GM19452 (cell line): ENCODE results near the gene DOCK11.

Experiments used
- ATAC-seq: cut with Tn5 transposase; IDR thresholded peaks from one replicate; pipeline ENCODE4 v1.9.1; 2021; ENCODE audit not compliant: unreplicated experiment

Gene DOCK11

DNA sequence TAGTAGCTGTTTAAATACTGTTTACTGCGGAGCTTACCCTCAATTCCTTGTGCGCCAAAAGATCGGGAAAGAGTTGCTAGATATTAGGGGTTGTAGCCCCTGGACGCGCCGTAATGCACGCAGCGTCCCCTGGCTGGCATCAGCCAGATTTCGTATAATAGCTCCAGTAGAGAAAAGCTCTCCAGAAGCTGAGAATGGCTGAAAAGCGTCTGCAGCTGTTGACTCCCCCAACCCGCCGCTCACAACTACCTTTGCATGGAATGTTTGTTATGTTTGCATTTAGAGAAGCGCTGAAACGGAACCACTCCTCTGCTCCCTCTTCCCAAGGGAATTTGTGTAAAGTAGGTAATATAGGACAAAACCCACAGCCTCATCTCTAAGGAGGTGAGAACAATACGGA lies 3.7 kb downstream of the DOCK11 start:
- ATAC-seq, result no peak

GRCh38 chrX:118502161-118502789 lies 6.7 kb downstream of the DOCK11 start:
- ATAC-seq, result peak; percentile 50

DNA sequence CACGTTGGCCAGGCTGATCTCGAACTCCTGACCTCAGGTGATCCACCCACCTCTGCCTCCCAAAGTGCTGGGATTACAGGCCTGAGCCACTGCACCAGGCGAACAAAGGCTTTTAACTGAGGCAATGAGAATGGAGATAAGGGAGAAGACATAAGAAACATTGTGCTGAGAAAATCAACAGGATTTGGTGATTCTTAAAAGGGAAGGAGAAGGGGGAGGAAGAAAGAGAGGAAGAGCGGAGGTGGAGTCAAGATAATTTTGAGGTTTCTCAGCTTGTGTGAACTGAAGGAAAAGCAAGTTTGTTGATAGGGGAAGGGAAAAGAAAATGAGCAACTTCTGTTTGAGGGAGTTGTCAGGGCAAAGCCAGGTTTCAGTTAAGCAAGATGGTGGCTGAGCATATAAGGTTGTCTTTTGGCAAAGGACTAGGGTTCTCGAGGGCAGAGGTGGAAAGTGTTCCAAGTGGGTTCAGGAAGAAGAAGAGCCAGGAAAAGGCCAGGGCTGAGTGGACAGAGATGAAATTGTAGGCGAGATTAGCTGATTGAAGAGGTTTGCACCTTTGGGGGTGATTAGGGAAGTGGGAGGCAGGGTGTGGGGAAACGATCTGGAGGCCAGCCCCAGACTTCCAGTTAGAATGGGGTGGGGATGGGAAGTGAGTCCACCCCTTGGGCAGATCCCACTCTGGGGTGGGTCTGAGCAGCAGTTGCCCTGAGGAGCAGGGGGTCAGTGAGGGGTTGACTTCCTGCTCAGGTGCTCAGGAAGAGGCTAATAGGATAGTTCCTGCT lies 7.8 kb downstream of the DOCK11 start:
- ATAC-seq, result no peak

DNA sequence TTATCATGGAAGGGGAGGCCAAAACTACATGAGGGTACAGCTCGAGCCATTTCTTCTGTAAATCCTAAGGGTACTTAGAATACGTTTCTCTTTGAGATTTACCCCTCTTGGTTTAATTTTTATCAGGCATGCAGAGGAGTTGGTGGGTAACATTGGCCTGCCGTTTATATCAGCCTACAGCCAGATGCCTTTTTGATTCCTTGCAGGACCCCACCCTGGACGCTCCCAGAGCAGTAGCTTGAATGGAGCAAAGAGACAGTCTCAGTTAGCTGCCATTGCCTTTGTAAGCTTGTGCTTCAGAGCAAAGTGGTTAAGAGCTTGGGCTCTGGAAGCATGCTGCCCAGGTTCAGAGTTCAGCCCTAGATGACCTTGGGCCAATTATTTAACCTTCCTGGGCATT lies 9.0 kb downstream of the DOCK11 start:
- ATAC-seq, result no peak

DNA sequence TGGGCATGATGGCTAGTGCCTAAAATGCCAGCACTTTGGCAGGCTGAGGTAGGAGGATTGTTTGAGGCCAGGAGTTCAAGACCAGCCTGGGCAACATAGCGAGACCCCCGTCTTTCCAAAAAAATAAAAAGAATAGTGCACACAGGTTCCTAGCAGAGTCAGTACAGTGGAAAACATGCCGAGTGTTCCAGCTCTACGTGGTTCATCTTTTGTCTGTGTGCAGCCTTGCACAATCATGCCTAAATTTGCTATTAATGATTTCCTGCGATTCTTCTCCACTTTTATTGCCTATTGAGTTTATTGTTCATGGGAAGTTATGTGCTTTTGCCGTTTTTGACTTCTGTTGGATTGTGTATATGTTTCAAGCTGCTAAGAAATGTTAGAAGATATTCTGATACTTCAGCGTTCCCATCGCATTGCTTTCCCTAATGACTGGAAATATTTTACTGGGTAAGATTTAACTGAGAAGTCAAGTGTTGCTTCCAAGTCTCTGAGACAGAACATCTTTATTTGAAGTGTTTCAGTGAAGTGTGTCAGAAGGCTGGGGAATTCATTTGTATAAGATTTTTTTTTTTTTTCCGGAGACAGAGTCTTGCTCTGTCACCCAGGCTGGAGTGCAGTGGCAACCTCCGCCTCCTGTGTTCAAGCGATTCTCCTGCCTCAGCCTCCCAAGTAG lies 11.3 kb downstream of the DOCK11 start:
- no peak for ATAC-seq

GRCh38 chrX:118507766-118508165 lies 12.2 kb downstream of the DOCK11 start:
- no peak for ATAC-seq

GRCh38 chrX:118508221-118508620 lies 12.6 kb downstream of the DOCK11 start:
- no peak for ATAC-seq

DNA sequence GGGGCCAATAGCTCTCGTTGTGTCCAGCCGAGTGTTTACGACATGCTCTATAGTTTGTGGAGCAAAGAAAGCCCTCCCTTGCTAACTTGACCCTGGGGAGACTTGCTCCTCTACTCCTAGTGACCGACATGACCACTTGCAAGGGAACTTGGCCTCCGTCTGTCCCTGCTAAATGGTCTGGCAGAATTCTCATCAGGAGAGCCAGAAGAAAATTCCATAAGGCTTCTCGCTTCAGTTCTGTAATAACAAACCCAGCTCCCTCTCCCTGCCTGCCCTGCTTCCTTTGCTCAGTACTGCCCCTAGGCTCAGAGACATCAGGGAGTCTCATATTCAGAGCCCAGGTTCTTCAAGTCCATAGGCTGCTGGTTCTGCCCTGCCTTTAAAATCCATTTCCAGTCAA lies 13.0 kb downstream of the DOCK11 start:
- ATAC-seq, result no peak

GRCh38 chrX:118510111-118510510 lies 14.5 kb downstream of the DOCK11 start:
- no peak for ATAC-seq

DNA sequence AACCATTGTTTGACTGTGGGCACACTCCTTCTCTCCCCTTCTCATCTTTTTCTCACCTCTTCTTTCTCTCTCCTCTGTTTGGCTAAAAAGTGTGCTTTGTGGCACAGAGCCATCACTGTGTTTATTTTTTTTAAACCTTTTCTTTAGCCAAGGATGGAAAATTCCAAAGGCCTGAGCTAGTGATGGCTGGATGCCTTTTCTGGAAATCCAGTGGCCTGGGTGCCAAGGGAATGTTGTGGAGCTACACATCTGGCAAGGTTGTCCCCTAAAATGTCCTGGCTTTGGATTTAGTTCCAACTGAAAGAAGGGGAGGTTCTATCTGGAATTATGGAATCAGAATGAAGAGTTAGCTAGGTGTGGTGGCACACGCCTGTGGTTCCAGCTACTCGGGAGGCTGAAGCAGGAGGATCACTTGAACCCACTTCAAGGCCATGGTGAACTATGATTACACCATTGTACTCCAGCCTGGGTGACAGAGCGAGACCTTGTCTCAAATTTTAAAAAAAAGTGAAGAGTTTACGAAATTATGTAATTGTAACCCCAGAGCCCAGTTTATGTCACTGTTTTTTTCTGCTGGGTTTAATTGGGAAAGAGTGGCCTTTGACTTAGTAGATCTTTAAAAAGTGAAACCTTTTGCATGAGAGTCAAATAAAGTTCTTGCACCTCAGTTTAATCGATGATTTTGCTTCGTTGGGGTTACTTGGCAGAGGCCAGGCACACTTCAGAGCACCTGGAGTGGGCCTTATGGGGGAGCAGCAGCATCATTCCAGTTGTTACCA lies 17.7 kb downstream of the DOCK11 start:
- no peak for ATAC-seq

DNA sequence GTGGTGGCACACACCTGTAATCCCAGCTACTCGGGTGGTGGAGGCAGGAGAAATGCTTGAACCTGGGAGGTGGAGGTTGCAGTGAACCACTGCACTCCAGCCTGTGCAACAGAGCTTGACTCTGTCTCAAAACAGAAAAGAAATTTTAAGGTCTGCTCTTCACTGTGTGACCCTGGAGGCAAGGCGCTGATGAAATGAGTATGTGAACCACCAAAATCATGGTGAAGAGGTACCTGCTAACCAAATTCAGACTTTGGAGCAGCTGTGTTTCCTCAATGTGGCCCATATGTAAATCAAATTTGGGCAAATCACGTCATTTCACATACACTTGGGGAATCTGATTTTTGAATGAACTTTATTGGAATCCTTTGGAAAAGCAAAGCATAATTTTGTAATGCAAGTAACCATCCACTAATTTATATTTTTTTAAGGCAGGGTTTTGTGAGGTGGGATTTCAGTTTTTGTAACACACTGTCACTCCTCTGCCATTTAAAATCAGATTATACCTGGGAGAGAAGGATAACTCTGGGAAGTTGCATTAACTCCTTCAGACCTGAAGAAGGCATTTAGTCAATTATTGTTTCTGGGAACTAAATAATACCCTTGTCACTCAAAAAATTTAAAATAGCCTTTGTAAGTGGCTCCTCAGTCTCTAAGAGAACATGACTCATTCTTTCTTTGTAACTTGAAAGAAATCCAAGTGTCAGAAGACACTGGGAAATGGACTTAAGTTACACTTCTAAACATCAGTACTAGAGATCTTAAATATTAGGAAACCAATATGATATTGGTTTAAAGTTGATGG lies 24.0 kb downstream of the DOCK11 start:
- no peak for ATAC-seq

DNA sequence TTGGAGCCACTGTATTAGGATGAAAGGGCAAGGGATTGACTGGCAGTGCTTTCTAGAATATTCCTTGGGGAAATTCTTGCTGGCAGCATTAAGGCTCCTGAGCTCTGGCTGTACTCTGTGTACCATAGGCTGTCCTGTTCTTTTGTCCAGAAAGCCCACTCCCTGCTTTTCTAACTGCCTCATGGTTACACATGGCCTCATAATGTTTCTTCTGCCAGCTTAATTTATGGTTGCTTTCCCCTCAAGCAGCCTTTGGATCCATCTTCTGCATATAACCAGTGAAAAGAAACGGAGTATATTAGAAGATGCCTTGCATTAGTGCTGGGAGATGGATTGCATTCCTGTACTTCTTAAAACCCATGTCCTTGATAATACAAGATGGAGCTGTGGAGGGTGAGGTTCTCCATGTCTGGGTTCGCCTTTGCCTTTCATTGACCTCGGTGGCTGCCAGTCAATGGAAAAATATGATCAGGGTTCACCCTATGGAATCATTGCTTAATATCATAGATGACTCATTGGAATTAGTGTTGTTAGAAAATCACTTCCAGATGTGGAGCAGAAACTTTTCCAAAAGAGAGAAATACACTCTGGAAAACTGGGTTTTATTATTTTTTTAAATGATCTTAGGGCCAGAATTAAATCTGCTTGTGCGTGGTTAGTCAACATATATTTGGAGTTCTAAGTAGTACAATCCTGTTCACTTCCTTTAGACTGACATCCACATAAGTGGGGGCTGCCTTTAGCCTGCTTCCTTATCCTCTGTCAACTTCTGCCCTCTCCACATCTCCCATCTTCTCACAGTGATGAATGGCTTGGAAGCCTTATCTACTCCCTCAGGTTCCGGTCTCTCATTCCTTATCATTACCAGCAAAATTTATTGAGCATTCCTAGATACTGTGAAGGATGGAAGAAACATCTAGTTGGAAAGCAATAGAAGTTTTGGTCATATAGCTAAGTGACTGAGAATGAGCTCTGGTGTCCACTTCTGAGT lies 24.9 kb downstream of the DOCK11 start:
- no peak for ATAC-seq

- ATAC-seq, result no peak
Measured at GRCh38 chrX:118521435-118521834, 25.8 kb downstream of the DOCK11 start.

DNA sequence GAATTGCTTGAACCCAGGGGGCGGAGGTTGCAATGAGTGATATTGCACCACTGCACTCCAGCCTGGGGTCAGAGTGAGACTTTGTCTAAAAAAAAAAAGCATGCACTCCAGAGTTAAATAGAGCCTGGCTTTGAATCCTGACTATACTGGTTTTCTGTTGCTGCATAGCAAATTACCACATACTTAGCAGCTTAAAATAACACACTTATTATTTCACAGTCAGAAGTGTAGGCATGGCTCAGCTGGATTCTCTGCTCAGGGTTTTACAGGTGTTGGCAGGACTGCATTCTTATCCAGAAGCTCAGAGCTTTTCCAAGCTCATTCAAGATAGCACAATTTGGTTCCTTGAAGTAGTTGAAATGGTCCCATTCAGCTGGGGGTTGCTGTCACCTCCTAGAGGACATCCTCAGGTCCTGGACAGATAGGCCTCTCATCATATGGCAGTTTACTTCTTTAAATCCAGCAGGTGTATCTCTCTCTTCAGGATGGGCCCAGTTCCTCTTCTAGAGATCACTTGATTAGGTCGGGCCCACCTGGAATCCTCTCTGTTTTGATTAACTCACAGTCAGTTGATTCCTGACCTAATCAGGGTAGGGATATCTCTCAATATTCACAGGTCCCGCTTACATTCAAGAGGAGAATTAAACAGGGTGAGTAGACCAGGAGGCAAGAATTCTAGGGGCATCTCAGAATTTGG lies 26.8 kb downstream of the DOCK11 start:
- no peak for ATAC-seq

- ATAC-seq, result no peak
Measured at GRCh38 chrX:118523920-118524319, 28.3 kb downstream of the DOCK11 start.

- ATAC-seq, result no peak
Measured at GRCh38 chrX:118524344-118524743, 28.7 kb downstream of the DOCK11 start.

- no peak for ATAC-seq
Measured at GRCh38 chrX:118525174-118525730, 29.6 kb downstream of the DOCK11 start.

DNA sequence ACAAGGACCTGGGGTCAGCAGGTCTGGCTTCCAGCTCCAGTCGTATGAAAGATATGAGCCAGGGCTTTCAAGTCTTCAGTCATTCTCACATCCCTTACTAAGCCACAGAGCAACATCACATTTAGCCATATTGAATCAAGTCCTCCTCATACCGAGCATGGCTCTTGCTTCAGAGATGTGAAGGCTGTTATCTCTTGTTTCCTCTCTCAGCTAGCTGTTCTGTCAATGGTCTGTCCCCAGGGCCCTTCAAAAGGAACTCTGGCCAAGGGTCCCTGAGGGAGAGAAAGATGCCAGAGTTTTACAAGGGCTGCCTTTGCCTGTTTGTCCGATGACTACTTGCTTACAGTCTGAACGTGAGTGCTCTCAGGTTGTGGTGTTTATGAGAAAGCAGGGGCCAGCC lies 30.5 kb downstream of the DOCK11 start:
- no peak for ATAC-seq
